AG09319 (cell line): Measurements from ENCODE around the gene C11orf58.

Experiments
- DNase-seq: peaks from one replicate; pipeline ENCODE4 v3.0.0-alpha.2; 2010; ENCODE audit warnings: low read depth; ENCODE audit errors: extremely low read depth
- TF ChIP-seq, protein P1 (sequence below): IDR thresholded peaks from 2 replicates; pipeline ENCODE4 v1.5.1; 2011; ENCODE audit warnings: low read depth, mild to moderate bottlenecking, inconsistent platforms, low read length, moderate library complexity

C11orf58 gene

DNA sequence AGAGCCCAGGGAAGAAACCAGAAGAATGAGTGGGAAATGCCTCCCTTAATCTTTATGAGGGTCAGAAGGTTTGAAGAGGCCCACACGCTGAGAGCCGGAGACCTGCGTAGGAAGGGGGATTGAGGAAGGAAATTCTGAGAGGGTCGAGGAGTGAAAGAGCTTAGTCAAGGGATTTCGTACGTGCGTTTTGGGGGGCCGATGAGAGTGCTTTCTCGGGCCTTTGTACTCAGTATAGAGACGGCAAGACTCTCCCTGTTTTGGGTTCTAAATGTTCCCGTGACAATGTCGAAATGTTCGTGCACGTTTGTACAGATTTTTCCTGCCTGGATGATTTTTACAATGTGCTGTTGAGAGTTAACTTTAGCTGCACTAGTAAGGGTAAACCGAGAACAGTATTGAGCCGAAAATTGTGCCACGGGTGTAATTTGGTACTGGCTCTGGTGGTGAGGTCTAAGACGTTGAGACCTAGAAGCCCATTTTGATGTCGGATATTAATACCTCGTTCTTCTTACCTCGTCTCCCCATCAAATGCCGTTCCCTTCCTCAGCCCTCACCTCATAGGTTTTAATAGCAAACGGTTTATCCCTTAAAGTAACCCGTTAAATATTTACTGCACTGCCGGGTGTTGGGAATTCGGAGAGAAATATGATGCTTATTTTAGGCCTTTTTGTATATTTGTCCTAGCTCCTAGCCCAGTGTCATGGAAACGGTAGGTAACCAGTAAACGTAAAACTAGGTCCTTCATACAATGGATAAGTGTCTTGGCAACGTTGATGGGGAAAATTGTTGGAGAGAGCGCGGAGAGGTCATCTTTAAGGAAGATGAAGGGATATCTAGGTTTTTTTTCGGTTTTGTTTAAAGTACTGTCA is 734 bp downstream of the C11orf58 start:
- DNase-seq: no peak
- TF ChIP-seq, protein P1, sequence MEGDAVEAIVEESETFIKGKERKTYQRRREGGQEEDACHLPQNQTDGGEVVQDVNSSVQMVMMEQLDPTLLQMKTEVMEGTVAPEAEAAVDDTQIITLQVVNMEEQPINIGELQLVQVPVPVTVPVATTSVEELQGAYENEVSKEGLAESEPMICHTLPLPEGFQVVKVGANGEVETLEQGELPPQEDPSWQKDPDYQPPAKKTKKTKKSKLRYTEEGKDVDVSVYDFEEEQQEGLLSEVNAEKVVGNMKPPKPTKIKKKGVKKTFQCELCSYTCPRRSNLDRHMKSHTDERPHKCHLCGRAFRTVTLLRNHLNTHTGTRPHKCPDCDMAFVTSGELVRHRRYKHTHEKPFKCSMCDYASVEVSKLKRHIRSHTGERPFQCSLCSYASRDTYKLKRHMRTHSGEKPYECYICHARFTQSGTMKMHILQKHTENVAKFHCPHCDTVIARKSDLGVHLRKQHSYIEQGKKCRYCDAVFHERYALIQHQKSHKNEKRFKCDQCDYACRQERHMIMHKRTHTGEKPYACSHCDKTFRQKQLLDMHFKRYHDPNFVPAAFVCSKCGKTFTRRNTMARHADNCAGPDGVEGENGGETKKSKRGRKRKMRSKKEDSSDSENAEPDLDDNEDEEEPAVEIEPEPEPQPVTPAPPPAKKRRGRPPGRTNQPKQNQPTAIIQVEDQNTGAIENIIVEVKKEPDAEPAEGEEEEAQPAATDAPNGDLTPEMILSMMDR: no peak

DNA sequence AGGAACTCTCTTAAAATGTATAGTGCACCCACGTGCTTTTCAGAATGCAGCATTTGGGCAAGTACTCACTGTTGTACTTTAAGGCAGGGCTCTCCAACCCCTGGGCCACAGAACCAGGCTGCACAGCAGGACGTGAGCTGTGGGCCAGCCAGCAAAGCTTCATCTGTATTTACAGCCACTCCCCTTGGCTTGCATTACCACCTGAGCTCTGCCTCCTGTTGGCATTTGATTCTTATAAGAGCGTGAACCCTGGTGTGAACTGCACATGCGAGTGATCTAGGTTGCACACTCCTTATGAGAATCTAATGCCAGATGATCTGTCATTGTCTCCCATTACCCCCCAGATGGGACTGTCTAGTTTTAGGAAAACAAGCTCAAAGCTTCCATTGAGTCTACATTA is 3.0 kb downstream of the C11orf58 start:
- no peak for DNase-seq
- TF ChIP-seq, protein P1: no peak

DNA sequence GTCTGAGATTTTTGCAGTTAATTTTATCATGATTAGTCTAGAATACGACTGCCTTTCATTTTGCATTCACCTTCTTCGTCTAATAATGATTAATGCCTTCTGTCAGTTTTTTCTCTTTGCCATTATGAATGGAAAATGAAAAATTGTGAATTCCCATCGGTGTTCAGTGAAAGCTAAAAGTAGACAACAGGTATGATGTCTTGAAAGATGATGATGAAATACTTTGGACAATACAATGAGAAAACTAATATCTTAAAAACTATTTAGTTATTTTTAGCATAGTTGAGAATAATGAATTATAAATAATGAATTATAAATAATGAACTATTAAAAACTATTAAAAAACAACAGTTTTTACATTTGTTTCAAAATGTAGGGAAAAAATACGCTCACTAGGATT is 5.0 kb downstream of the C11orf58 start:
- DNase-seq: no peak
- TF ChIP-seq, protein P1: no peak

DNA sequence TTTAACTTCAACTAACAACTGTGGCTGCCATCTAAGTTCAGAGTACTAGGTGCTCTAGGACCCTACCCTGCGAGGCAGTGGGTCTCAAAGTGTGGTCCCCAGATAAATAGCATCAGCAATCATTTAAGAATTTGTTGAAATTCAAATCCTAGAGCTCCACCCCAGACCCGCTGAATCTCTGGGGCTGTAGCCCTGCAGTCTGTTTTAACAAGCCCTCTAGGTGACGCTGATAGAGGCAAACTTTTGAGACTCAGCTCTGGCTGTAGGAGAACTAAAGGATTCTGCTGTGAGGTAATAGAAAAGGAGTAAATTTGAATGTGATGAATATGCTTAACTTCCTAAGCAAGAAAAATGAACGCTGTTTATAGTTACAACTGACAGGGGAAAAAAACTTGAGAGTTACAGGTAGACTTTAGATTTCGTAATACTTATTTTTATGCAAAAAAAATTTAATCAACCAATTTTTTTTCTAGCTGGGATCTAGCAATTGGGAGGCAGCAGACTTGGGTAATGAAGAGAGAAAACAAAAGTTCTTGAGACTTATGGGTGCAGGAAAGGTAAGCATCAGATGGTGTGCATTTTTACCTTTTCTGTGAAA is 5.8 kb downstream of the C11orf58 start:
- DNase-seq: no peak
- TF ChIP-seq, protein P1: no peak

DNA sequence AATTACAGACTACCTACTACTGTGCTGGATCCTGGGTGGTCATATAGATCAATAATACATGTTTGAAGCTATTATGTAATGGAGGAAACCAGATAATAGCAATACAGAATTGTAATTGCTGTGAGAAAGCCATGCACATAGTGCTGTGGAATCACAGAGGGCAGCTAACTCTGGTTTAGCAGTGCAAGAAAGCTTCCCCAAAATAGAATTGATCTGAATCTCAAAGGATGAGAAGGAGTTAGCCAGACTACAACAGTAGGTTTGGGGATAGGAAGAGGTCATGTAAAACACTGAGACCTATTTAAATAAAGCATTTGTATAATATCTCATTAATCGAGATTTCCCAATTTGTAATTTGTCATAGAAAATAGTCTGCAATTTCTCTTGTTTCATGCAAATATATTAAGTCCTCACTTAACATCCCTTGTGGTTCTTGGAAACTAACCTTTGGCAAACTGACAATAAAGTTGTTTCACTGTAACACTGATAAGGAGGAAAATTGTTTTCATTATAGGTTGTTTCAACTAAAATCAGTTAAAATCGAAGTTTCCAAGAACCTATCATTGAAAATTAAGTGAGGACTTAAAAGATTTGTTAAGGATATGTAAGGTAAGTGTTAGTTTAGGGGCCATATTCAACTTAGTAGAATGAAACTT is 7.6 kb downstream of the C11orf58 start:
- TF ChIP-seq, protein P1: no peak
- no peak for DNase-seq

DNA sequence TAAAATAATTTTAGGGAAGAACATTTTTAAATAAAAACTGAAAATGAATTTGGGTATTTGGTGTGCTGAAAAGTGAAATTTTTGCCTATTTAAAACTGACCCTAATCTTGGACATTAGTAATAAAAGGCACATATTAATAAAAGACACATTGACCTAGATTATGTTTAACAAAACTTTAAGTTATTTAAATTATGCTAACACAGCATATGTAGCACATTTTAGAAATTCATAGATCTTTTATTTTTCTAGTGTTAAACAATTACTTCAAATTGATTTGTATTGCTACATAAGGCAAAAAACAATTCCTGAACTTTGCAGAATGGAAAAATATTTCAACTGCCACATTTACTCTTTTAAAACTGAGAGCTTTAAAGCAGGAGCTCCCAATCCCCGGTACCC is 10.6 kb downstream of the C11orf58 start:
- no peak for DNase-seq
- TF ChIP-seq, protein P1: no peak

DNA sequence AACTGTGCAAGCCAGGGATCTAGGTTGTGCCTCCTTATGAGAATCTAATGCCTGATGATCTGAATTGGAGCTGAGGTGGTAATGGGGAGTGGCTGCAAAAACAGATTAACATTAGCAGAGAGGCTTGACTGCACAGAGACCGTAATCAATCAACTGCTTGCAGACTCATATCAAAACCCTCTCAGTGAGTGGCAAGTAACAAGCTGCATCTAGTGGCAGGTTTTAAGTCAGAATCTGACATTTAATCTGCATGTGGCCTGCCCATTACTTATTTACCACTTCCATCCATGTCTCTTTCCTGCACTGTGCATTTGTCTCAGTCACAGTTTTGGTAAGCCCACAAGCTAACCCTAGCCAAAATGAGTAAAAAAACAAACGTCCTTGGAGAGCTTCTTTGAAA is 11.2 kb downstream of the C11orf58 start:
- TF ChIP-seq, protein P1: no peak
- DNase-seq: no peak
